HG02884 (cell line): ENCODE measurements around the gene CRELD2.
A peak's percentile ranks its signal among the peaks of the same experiment; 100 is the strongest.

Experiments used
- ATAC-seq: cut with Tn5 transposase; IDR thresholded peaks from one replicate; pipeline ENCODE4 v1.9.1; 2021; ENCODE audit warnings: mild to moderate bottlenecking, moderate library complexity; ENCODE audit not compliant: unreplicated experiment

CRELD2 gene

DNA sequence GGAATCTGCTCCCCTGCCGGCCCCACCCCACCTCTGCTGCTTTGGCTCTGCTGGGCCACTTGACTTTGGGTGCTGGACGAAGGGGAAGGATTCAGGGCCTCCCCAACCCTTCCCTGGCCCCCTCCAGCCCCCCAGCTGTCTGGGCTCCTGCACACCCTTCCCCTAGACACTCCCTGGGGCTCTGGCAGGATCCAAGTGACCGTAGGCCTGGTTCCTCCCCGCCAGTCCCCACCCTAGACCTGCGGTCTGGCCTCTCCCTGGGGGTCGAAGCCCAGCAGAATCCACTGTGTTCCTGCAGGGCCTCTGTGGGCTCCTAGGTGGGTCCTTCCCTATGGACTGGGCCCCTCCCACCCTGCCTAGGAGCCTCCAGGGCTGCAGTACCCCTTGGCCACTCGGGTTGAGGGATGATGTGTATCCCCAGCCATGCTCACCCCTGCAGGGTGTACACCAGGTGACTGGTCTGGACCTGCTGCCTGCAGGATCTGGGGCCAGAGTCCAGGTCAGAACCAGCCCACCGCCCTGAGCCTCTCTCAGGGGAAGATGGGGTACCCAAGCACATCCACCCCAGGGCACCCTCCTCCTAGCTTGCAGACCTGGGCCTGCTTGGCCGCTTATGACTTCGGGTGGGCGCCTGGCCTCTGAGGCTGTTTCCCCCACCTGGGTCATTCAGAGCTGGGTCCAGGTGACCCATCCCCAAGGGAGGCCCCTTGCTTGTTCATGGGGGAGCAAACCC, 47.8 kb downstream of the CRELD2 start:
- no peak for ATAC-seq

DNA sequence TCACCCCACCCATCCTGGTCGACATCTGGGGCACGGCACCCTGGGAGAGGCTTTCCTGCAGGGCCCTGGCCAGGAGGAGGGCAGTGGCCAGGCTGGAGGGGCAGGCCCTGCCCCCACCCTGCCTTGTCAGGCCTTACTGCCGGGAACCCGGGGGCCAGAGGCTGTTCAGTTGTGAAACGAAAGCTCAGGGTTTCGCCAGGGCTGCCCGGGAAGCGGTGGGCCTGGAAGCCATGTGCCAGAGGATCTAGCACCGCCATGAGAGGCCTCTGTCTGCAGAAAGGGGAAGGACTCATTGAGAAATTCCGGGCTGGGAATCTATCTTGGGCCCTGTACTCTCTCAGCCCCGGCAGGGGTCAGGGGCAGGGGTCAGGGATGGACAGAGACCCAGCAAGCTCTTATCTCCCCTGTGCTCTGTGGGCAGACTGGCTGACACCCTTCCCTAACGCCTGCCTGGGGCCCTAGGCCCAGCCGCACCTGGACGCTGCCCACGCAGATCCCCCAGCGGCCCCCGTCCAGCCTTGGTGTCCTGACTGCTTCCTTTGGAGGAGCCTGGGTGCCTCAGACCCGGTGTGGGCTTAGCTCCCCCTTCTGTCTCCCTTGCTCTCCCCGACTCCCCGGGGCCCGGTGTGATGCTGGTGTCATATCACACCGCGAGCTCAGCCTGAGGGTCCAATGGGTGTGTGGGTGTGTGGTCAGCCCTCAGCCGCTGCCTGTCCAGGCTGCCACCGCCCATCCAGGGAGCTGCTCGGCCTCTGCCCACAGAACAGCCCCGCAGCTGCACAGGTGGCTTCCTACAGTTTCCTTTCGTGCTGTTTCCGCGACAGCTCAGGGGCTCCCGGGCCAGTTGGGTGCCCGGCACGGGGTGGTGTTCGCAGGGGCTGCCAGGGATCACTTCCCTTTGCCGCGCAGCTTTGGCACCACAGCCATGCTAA, 48.6 kb downstream of the CRELD2 start:
- no peak for ATAC-seq

DNA sequence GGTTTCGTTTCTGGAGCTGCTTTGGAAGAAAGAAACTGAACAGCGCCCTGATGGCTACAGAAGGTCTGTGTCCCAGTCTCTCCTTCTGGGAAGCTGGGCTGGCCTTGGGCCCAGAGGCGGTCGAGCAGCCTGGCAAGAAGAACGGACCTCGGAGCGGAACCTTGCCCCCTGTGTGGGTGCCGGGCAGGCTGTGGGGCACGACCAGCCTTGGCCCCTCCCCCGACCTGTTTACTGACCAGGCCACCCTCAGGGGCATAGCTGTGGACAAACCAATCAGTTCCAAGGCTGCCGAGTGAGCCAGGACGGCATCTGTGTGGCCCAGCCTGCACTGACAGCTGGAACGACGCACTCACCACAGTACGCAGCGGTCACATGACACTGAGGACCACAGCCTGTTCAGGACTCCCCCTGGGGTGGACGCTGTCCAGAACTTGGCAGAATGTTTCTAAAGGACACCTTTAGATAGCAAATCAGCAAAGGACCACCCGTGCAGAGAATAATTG, 49.3 kb downstream of the CRELD2 start:
- no peak for ATAC-seq

DNA sequence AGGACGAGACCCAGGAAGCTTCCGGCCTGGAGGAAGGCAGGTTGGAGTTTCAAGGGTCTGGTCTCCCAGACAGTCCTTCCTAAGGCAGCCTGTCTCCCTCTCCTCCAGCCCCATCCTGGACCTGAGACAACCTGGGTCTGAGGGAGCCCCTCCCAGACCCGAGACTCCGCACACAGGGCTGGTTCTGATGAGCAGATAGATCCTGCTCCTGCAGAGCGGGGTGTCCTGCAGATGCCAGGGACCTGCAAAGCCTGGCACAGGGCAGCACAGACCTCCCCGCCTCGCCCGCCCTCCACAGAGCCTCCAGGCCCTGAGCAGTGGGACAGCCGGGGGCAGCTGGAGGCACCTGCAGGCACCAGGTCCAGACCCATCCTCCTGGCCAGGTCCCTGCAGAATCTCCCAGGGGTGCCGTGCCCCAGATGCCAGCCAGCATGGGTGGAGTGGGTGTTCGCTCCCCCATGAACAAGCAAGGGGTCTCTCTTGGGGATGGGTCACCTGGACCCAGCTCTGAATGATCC, 49.9 kb downstream of the CRELD2 start:
- no peak for ATAC-seq

DNA sequence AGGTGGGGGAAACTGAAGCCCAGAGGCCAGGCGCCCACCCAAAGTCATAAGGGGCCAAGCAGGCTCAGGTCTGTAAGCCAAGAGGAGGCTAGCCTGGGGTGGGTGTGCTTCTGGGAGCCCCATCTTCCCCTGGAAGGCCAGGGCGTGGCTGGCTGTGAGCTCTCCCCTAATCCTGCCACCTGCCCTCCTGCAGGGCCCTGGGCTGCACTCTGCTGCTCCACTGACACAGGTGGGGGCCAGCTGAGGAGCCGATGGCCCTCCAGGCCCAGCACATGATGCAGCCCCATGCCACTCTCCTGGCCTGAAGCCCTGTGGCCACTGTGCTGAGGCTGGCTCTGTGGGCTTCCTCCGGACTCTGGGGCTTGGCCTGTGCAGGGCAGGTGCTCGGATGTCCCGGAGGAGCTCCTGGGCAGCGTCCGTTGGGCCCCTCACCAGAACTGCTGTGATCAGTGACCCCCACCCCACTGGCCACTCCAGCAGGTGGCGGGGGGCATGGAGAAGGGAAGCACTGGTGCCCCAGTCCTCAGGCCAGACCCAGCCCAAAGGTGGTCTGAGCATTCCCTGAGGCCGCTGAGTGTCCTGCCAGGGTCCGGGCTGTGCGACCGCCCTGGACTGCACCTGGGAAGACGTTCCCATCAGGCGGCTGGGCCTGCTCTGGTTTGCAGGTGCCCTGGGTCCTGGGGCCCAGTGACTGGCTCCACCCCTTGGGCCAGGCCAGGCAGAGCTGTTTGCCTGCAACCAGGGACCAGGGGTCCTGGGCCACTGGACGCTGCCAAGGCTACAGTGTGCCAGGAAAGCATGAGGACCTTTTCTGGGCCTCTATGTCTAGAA, 50.6 kb downstream of the CRELD2 start:
- ATAC-seq: no peak

DNA sequence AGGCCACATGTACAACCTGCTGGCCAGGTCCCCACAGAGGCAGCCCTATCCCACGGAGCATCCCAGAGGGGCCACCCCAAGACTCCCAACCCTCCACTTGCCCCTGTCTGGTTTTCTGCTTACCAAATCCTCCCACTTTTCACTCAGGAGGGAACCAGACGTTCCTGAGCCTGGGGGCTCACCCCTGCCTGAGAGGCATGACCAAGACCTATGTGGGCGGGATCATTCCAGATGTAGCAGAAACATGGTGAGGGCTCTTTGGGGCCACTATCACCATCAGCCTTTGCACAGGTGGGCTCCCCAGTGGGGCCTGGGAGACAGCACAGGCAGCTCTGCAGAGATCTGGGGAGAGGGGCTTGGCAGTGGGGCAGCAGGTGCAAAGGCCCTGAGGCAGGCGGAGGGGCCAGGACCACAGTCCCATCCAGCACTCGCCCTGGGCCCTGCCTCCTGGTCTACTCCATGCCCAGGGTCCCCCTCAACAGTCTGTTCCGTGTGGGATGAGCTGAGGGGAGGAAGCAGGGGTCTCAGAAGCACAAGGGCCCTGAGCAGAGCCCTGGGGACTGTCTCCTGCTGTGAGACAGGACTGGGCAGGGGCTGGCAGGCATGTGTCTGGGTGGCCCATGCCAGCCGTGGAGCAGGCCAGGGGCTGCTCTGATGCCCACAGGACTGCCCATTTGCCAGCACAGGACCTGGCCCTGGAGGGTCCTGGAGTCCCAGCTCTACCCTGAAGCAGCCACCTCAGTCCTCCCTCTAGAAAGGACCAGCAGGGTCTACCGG, 51.5 kb downstream of the CRELD2 start:
- ATAC-seq: no peak

DNA sequence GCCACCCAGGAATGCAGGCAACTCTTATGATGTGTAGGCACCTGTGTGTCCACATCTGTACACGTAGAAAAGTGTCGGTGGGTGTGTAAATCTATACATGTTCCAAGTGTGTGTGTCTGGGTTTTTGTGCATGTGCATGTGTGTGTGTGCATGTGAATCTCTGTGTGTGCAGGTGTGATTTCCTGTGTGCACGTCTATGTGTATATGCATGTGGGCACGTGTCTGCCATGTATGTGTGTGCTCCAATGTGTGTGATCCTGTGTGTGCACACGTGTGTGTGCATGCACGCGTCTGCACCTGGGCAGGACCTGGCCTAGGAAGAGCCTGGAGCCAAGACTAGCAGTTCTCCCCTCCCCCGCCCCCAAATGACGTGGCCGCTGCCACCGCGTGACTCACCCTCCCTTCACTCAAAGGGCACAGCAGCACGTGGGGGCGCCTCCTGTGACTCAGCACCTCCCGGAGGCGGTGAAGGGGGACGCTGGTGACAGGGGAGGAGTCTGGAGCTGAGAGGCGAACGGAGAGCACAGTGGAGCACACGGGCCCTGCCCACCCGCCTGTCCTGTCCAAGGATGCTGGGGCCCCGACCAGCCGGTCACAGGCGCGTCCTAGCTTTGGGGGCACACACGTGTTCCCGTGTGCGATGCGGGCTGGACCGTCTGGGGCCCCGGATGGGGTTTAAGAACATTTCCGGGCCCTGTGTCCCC, 52.2 kb downstream of the CRELD2 start:
- peak; percentile 54 for ATAC-seq

DNA sequence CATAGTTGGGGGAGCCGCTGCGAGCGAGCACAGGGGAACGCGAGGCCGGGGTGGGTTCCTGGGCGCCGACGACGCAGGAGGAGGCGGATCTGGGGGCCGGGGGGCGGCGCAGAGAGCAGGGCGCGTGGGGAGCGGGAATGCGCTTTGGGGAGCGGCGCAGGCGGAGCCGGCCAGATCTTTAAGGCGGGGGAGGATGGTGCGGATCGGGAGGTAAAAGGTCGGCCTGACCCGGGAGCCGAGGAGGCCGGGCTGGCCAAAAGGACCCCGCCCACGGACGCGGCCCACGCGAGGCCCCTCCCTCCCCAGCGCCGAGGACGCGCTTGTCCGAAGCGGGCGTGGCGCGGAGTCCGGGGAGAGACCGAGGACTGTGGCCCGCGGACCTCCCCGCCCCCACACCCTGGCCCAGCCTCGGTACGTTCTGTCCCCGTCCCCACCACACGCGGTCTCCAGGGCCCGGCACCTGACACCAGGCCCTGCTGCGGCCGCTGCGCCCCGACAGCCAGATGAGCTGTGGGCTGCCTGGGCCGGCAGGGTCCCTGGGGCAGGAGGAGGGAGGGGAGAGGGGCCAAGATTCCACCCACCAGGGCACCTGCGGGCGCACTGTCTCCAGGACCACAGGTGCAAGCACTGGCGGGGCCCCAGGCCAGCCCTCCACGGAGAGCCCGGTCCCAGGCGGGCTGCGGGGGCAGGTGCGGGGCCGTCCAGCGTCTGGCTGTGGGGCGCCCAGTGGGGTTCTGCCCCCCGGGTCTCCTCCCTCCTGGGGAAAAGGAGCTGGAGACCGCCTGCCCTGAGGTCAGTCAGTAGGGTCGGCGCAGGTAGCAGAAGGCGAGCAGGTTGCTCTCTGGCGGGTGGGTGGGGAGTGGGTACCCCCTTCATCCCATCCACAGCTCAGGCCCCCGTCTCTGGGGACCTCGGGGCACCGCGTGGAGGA, 53.1 kb downstream of the CRELD2 start:
- ATAC-seq: peak; percentile 26

DNA sequence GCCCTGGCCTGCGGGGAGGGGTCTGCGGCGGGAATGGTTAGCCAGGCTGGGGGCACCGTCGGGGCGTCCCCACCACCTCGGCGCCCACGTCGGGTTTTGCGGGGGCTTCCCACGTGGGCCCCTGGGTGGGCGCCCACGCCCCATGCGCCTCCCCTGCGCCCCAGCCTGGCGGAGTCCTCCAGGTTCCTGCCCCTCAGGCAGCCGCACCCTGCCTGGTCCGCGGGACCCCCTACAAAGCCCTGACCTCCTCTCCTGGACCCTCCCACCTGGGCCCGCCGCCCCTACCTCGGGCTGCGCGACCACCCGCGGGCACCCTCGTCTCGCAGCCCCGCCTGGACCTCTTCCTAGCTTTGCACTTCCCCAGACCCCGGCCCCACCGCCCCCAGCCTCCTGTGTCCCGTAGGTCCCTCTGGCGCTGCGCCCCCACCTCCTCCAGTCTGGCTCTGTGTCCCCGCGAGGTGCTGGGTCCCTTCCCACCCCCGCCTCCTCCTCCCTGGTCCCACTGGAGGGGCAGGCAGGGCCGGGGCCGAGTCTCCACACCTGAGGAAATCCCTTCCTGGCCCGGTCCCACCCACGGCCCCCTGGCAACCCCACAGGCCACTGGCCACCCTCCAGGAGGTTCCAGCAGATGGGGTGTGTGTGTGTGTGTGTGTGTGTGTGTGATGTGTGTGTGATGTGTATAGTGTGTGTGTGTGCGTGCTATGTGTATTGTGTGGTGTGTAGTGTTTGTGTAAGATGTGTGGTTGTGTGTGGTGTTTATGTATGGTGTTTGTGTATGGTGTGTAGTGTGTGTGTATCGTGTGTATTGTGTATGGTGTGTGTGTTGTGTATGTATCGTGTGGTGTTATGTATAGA, 54.0 kb downstream of the CRELD2 start:
- no peak for ATAC-seq

DNA sequence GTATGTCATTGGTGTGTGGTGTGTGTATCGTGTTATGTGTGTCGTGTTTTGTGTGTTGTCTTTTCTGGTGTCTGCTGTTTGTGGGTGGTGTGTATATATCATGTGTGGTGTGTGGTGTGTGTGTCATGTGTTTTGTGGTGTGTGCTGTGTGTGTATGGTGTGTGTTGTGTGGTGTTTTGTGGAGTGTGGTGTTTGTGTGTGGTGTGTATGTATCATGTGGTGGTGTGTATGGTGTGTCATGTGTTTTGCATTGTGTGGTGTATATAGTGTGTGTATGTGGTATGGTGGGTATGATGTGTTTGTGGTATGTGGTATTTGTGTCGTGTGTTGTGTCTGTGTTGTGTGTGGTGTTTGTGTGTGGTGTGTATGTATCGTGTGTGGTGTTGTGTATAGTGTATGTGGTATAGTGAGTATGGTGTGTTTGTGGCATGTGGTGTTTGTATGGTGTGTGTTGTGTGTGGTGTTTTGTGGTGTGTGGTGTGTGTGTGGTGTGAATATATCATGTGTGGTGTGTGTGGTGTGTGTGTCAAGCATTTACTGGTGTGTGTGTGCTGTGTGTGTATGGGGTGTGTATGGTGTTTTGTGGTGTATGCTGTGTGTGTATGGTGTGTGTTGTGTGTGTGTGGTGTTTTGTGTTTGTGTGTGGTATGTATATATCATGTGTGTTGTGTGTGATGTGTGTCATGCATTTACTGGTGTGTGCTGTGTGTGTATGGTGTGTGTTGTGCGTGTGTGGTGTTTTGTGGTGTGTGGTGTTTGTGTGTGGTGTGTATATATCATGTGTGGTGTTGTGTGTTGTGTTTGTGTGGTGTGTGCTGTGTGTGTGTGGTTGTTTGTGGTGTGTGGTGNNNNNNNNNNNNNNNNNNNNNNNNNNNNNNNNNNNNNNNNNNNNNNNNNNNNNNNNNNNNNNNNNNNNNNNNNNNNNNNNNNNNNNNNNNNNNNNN, 54.9 kb downstream of the CRELD2 start:
- no peak for ATAC-seq

DNA sequence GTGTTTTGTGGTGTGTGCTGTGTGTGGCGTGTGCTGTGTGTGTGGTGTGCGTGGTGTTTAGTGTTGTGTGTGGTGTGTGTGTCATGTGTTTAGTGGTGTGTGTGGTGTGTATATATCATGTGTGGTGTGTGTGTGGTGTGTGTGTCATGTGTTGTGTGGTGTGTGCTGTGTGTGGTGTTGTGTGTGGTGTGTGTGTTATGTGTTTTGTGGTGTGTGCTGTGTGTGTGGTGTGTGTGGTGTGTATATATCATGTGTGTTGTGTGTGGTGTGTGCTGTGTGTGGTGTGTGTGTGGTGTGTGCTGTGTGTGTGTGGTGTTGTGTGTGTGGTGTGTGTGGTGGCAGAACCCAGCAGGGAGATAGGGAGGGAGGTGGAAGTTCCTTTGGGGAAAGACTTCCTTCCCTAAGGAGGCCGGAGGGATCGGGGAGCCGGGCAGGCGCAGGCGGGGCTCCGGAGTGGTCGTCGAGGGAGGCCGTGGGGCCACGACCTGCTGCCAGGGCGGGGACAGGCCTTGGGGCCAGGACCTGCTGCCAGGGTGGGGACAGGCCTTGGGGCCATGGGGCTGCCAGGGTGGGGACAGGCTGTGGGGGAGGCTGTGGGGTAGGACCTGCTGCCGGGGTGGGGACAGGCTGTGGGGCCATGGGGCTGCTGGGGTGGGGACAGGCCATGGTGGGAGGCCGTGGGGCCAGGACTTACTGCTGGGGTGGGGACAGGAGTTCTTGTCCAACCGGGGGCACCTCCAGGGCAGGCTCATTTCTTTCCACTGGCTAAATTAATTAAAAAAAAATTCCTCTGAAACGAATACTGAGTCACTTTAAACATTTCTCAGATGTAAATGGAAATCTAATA, 57.3 kb downstream of the CRELD2 start:
- no peak for ATAC-seq

DNA sequence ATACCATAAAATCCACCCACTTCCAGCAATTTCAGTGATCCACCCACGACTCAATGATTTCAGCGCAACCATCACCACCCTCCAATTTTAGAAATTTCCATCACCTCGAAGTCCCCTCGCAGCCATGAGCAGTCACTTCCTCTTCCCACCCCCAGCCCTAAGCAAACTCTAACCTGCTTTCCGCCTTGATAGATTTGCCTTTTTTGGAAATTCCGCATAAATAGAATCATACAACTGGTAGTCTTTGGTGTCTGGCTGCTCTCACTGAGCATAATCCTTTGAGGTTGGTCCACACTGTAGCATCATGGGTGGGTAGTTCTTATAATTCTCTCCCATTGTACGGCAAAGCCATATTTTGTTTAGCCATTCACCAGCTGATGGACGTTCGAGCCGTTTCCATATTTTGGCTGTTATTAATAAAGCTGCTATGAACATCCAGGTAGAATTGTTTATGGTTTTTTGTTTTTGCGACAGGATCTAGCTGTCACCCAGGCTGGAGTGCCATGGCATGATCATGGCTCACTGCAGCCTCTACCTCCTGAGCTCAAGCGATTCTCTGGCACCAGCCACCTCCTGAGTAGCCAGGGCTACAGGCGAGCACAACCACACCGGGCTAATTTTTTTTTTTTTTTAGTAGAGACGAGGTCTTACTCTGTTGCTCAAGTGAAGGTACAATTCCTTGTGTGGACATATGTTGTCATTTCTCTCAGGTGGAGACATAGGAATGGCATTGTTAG, 58.2 kb downstream of the CRELD2 start:
- no peak for ATAC-seq
